D721Med (cell line): ENCODE measurements around the gene PLXDC1.
"Not testable (repeated sequence)": the region's sequence is repeated elsewhere in the genome, so short reads cannot be mapped to it uniquely, and the experiment has no call there.

Experiments used
- DNase-seq: peaks from one replicate; pipeline ENCODE4 v3.0.0; 2011; ENCODE audit warnings: low spot score; ENCODE audit not compliant: insufficient read length
- FAIRE-seq: peaks from 2 replicates; lab custom pipeline; 2011; peaks lifted over from hg19 to GRCh38; lab: Jason Lieb, UNC
- TF ChIP-seq, protein P1 (sequence below): IDR thresholded peaks from 2 replicates; pipeline ENCODE4 v1.5.1; 2012; ENCODE audit warnings: mild to moderate bottlenecking, control low read depth; ENCODE audit not compliant: insufficient read depth; ENCODE audit errors: missing control alignments

PLXDC1 gene

DNA sequence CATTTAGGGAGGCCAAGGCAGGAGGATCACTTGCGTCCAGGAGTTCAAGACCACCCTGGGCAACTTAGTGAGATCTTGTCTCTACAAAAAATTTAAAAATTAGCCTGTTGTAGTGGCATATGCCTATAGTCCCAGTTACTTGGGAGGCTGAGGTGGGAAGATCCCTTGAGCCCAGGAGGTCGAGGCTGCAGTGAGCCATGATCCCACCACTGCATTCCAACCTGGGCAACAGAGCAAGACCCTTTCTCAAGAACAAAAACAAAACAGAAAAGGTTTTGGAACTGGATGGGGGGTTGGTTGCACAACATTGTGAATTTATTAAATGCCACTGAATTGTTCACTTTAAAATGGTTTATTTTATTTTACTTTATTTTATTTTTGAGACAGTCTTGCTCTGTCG, 21.2 kb downstream of the PLXDC1 start:
- no peak for DNase-seq
- FAIRE-seq, result no peak
- TF ChIP-seq, protein P1, sequence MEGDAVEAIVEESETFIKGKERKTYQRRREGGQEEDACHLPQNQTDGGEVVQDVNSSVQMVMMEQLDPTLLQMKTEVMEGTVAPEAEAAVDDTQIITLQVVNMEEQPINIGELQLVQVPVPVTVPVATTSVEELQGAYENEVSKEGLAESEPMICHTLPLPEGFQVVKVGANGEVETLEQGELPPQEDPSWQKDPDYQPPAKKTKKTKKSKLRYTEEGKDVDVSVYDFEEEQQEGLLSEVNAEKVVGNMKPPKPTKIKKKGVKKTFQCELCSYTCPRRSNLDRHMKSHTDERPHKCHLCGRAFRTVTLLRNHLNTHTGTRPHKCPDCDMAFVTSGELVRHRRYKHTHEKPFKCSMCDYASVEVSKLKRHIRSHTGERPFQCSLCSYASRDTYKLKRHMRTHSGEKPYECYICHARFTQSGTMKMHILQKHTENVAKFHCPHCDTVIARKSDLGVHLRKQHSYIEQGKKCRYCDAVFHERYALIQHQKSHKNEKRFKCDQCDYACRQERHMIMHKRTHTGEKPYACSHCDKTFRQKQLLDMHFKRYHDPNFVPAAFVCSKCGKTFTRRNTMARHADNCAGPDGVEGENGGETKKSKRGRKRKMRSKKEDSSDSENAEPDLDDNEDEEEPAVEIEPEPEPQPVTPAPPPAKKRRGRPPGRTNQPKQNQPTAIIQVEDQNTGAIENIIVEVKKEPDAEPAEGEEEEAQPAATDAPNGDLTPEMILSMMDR, result no peak

DNA sequence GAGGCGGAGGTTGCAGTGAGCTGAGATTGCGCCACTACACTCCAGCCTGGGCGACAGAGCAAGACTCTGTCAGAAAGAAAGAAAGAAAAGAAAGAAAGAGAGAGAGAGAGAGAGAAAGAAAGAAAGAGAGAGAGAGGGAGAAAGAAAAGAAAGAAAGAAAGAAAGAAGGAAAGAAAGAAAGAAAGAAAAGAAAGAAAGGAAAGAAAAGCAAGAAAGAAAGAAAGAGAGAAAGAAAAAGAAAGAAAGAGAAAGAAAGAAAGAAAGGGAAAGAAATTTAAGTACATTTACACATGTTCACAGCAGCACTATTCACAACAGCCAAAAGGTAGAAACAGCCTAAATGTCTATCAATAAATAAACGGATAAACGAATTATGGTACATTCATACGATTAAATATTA, 21.9 kb downstream of the PLXDC1 start:
- FAIRE-seq, DNase-seq: not testable (repeated sequence)

DNA sequence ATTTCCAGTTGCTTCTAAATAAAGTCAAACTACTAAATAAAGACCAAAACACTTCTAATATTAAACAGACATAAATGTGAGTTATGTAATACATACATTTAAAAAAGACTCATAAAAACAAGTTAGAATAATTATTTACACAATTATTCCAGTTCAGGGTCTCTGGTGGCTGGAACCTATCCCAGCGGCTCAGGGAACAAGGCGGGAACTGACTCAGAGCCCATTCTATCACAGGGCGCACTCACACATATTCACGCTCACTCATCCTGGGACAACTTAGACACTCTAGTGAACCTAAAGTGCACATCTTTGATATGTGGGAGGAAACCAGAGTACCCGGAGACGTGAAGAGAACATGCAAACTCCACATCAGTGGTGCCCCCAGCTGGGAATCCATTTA, 25.0 kb downstream of the PLXDC1 start:
- TF ChIP-seq, protein P1, result no peak

DNA sequence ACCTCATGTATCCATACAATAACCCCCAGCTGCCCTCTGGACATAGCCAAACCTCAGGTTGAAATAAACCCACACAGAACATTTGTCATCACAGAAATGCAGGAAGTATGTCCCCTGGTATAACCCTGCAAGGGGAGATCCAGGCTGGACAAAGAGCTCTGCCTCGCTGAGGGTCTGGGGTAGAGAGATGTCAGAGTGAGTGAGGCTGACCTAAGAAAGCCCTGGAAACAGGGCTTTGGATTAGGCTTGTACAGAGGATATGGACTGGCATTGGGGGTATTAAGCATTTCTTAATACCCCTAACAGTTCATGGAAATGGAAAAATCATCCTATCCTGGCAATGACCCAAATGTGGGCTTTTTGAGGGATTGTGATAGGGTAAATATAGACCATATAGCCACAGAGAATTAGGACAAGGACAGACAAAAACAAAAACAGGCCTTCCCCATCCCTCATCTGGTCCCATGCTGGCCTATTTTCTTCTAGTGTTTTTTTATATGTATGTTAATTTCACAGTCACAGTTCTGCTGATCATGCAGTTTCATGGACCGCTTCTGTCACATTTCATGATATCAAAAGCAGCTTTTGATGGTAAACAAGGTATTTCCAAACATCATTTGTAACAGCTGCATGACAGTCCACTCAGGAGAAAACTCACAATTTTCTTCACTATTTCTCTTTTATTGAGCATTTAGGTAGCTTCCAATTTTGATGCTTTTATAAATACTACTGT, 26.1 kb downstream of the PLXDC1 start:
- FAIRE-seq, result no peak
- TF ChIP-seq, protein P1, result no peak
- DNase-seq, result no peak

More for the DNA sequence above, 25.0 kb downstream of the PLXDC1 start:
- no peak for DNase-seq
- FAIRE-seq, result no peak

DNA sequence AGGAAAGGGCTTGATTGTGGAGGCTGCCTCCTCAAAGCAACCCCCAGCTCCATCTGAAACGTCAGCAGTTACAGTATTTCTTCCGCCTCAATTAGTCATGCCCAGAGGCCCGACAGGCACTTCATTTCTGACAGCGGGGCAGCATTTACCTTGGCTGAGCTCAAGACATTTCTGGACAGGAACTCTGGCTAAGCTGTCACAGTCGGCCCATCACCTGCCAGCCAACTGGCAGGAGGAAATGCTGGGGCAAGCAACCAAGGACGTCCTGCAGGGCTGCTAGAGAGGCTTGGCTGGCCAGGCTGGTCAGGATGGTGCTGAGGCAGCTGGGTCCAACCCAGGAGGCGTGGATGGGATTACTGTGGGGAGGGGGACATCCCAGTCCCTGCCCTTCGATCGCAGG, 27.8 kb downstream of the PLXDC1 start:
- DNase-seq (no peak), FAIRE-seq (no peak)
- TF ChIP-seq, protein P1, result no peak

DNA sequence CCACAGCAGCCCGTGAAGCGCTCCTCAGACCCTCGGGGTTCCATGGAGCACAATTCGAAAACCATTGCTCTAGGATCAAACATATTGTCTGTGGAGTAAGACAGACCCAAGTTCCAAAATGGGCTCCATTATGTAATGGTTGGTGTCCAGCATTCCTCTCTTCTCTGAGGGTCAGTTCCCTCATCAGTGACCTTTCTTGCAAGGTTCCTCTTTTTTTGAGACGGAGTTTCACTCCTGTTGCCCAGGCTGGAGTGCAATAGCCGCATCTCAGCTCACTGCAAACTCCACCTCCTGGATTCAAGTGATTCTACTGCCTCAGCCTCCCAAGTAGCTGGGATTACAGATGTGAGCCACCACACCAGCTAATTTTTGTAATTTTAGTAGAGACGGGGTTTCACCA, 28.4 kb downstream of the PLXDC1 start:
- no peak for FAIRE-seq

DNA sequence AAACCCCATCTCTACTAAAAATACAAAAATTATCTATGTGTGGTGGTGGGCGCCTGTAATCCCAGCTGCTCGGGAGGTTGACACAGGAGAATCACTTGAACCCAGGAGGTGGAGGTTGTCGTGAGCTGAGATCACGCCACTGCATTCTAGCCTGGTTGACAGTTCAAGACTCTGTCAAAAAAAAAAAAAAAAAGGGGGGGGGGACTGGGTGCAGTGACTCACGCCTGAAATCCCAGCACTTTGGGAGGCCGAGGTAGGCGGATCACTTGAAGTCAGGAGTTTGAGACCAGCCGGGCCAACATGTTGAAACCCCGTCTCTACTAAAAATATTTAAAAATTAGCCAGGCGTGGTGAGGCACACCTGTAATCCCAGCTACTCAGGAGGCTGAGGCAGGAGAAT, 29.5 kb downstream of the PLXDC1 start:
- not testable (repeated sequence) for FAIRE-seq, DNase-seq

More for the DNA sequence above, 28.4 kb downstream of the PLXDC1 start:
- TF ChIP-seq, protein P1, result no peak
- no peak for DNase-seq

DNA sequence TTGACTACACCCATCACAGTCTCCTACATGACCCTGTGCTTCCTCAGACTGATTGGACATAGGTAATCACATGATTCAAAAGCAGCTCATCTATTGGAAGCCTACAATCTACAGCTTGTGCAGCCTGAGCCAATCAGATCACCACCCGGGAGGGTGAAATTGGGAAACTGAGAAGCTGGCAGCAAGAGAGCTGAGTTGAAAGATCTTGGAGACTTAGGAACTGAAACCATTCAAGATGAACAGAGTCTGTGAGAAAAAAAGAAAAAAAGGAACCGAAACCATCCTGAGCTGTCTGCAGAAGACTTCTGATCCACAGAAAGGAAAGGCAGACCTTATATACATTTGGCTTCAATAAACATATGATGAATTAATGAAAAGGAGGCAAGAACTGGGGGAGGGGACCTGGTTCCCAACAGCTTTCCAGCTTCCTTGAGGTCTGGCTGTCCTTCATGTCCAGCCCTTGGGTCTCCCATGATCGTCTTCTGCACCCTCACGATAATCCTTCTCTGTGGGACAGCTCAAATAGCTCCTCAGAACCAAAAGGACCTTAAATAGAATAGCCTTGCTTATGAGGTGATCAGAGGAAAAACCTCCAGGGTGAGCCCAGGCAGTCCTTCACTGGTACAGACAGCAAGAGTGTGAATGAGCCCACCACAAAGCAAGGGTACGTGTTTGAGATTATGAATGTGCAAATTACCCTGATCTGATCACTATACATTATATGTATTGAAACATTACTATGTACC, 32.6 kb downstream of the PLXDC1 start:
- no peak for DNase-seq

More for the DNA sequence above, 32.6 kb downstream of the PLXDC1 start:
- TF ChIP-seq, protein P1, result no peak
- no peak for FAIRE-seq
